ENCODE measurements around the gene CCND2.

DNA sequence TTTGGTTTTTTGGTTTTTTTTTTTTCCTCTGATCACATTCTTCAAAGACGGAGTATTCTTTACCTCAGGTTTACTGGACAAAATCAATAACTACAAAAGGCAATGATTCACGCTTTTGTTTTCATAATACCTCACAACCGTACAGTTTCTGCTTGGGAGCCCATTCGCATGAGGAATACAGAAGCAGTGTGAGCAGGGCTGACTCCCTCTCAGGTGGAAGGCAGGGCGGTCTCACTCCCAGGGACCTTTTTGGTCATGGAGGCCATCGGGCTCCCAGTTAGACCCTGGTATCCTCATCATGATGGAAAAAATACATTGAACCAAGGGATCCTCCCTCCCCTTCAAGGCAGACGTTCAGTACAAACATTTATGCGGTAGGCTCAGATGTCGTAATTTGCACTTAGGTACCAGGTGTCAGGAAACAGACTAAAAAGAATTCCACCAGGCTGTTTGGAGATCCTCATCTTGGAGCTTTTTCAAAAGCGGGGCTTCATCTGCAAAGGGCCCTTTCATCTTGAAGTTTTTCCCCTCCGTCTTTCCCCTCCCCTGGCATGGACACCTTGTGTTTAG is 28.5 kb downstream of the CCND2 start:
- TF ChIP-seq POLR2A (IDR thresholded peaks at IDR 0.05; ENCODE audit: low read depth, low read length) (no peak), TAF1 (IDR thresholded peaks at IDR 0.05; ENCODE audit: borderline replicate concordance, low read depth, low read length) (no peak), POLR2AphosphoS5 (IDR thresholded peaks at IDR 0.05; ENCODE audit: low read depth, low read length) (no peak)

Data from GM12892 (cell line).